GM12873 (cell line): ENCODE data around the gene CSTF3.

Experiments
- TF ChIP-seq, protein P1 (sequence below): IDR thresholded peaks from 2 replicates; pipeline ENCODE4 v1.5.1; 2012; ENCODE audit warnings: low read depth, mild to moderate bottlenecking, moderate library complexity, low read length, control low read depth; ENCODE audit not compliant: insufficient read depth; ENCODE audit errors: missing control alignments

The CSTF3 gene

GRCh38 chr11:33191467-33191866 is 30.2 kb upstream of the CSTF3 start:
- TF ChIP-seq, protein P1, sequence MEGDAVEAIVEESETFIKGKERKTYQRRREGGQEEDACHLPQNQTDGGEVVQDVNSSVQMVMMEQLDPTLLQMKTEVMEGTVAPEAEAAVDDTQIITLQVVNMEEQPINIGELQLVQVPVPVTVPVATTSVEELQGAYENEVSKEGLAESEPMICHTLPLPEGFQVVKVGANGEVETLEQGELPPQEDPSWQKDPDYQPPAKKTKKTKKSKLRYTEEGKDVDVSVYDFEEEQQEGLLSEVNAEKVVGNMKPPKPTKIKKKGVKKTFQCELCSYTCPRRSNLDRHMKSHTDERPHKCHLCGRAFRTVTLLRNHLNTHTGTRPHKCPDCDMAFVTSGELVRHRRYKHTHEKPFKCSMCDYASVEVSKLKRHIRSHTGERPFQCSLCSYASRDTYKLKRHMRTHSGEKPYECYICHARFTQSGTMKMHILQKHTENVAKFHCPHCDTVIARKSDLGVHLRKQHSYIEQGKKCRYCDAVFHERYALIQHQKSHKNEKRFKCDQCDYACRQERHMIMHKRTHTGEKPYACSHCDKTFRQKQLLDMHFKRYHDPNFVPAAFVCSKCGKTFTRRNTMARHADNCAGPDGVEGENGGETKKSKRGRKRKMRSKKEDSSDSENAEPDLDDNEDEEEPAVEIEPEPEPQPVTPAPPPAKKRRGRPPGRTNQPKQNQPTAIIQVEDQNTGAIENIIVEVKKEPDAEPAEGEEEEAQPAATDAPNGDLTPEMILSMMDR = no peak

DNA sequence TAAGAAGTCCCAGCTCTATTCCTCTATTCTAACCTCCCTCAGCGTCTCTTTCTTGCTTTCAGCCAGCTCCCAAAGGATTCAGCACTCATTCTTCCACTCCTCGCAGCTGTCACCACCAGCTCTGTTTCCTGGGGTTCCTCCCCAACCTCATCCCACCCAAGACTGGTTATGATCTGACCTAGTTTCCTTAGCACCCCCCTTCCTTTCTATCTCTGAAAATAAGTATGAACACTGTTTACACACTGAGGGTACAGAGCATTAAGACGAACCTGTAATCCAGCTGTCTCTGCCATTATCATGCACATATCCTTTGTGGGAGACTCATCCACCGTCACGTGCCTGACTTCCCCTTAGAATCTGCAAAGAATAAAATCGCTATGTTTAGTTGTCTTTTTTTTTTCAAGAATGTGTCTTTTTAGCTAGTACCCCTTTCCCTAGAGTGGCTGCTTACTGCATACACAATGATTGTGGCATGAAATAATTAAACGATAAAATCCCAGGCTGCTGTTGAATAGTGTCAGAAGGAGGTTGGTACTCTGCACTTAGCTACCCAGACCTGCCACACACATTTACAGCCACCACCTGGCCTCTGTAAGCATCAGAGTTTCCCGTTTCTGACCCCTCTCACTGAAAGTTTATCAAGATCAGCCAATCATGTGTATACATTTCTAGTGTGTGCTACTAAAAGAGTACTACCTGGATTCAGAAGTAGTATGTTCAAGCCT is 26.9 kb upstream of the CSTF3 start:
- TF ChIP-seq, protein P1 = no peak

DNA sequence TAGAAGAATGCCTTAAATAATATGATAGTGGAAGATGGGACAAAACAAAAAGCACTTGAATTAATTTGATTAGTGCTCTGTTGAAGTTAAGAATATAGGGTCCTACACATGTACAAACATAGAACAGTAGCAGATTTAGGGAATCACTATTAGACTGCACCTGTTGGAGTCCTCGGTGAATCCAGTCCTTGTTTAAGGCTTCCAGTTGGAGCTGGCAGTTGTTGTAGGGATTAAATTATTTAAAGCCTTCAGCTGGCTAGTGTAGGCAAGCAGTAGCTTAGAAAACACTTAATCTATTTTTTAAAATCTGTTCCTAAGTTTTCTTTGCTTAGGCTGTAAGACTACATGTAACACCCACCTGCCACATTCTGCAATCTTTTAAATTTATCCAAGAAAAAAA is 24.5 kb upstream of the CSTF3 start:
- TF ChIP-seq, protein P1 = no peak

DNA sequence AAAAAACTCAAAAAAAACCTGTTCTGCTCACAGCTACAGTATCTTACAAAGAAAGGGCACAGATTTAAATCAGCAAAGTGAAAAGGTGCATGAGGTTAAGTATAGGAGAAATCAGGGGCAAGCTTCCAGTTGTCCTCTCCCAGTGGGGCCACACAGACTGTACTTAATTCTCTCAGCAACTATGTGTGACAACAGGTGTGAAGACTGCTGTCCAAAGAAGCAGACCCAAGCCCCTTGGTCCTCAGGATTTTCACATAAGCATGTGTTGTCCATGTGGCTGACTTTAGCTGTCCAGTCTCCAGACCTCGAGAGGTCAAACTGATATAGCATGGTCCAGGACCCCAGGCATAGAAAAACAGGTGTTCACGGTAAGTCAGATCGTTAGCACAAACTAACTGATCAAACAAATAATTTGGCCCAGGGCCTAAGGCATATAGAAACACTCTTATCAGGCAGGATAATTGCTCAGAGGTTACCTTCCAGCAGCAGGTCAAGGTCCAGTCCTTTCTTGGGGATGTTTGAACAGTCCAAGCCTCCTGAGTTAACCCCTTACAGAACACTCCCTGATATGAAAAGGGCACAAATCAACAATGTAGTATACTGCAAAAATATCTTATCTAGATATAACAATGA is 21.1 kb upstream of the CSTF3 start:
- TF ChIP-seq, protein P1 = no peak

- TF ChIP-seq, protein P1 = no peak
Observed at GRCh38 chr11:33179348-33179803, 18.1 kb upstream of the CSTF3 start.

- TF ChIP-seq, protein P1 = no peak
Observed at GRCh38 chr11:33178443-33179180, 17.3 kb upstream of the CSTF3 start.
